ENCODE data around the gene IVD. TPM values are rescaled to one million over a fixed set of nuclear protein-coding genes. Genes with fewer than 3 reads are reported as not detected.

The IVD gene
- total RNA-seq, 1 experiment from 2014 or later, result 51.8 TPM

DNA sequence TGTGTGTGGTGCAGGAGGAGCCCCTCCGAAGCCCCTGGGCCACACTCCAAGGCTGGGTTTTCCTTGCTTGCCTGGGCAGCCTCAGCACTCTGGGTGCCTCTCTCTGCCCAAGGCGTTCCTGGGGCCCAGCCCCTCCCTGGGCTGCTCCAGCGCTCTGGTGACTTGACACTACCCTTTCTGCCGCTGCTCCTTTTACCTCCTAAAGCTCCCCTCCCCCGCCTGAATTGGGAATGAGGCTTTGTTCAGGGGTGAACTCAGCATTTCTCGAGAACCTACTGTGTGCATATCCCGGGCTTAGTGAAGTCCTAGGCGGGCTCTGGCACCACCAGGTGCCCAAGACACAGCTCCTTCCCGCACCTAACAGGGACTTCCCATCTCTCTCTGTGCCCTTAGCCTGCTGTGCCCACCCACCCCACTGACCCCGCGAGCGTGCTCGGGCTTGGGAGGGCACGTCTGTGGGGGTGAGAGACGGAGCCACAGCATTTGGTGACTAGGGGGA is 33.9 kb downstream of the IVD start:
- Histone ChIP-seq H3K4me1 (ENCODE audit: insufficient read depth, low read length, poor library complexity, severe bottlenecking) (peaks cover 32% of the 10 kb centered on the region), H3K27ac (ENCODE audit: low read depth, low read length, poor library complexity, severe bottlenecking) (peak overlapping the region; percentile 38), H3K27me3 (replicated peaks; ENCODE audit: insufficient read depth, low read depth, low read length, poor library complexity) (no peaks in the 10 kb centered on the region), H3K36me3 (ENCODE audit: insufficient read depth, low read length, poor library complexity, severe bottlenecking) (no peaks in the 10 kb centered on the region), H3K9me3 (ENCODE audit: low read depth, low read length, poor library complexity, severe bottlenecking) (no peaks in the 10 kb centered on the region), H3K4me3 (ENCODE audit: low read depth, low read length, poor library complexity, severe bottlenecking) (peak overlapping the region; percentile 89)
- no TSS peak for BruUV-seq (replicated peaks)
- ChIA-PET CTCF (interaction anchor here (1.0 kb wide), 1 partner anchor 62 kb away, joined by 3 read pairs; no protein-coding TSS in a partner anchor), POLR2A (ENCODE audit: low non-redundant PET) (no interaction called here)
- intact Hi-C loops (cut with micrococcal nuclease; ENCODE audit: unreplicated experiment), result no loop called here
- peak; percentile 46 for DNase-seq (ENCODE audit: low spot score)
- TF ChIP-seq EZH2 (IDR thresholded peaks at IDR 0.05; ENCODE audit: borderline replicate concordance, low read depth, low read length, poor library complexity, severe bottlenecking), result no peak
- TF ChIP-seq, protein P1, sequence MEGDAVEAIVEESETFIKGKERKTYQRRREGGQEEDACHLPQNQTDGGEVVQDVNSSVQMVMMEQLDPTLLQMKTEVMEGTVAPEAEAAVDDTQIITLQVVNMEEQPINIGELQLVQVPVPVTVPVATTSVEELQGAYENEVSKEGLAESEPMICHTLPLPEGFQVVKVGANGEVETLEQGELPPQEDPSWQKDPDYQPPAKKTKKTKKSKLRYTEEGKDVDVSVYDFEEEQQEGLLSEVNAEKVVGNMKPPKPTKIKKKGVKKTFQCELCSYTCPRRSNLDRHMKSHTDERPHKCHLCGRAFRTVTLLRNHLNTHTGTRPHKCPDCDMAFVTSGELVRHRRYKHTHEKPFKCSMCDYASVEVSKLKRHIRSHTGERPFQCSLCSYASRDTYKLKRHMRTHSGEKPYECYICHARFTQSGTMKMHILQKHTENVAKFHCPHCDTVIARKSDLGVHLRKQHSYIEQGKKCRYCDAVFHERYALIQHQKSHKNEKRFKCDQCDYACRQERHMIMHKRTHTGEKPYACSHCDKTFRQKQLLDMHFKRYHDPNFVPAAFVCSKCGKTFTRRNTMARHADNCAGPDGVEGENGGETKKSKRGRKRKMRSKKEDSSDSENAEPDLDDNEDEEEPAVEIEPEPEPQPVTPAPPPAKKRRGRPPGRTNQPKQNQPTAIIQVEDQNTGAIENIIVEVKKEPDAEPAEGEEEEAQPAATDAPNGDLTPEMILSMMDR (conservative IDR thresholded peaks at IDR 0.05; ENCODE audit: low read depth, low read length), result no peak

DNA sequence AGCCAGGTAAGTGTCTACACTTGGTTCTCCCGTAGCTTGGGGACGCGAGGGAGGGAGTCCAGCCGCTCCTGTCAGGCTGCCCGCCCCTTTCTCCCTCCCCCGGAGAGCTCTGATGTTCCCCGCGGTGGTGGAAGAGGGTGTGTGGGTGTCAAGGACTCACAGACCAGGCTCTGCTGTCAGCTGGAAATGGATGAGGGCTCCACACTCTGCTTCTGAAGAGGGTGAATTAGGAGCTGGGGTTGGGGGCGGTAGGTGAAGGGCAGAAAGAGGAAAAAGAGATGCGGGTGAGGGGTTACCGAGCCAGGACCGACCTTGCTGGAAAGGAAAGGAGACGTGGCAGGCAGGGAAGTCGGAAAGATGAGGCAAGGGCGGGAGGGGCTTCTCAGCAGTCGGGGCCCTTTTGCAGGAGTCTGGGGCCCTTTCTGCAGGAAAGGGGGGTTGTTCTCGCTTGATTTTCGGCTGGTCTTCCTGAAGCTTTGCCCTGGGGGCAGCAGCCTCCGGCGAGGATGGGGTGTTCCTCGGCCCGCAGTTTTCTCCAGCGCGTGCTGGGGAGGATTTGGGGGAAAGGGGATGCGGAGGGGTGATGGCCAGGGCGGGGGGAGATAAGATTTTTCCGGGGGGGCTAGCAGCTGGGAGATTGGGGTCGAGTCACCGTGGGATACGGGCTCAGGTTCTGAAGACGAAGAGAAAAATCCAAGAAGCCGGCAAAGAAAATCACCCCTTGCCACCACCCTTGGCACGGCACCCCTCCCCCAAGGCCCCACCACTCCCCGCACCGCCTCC is 34.6 kb downstream of the IVD start:
- H3K4me1 ChIP-seq (ENCODE audit: insufficient read depth, low read length, poor library complexity, severe bottlenecking), result peaks cover 34% of the 10 kb centered on the region
- intact Hi-C loops (cut with micrococcal nuclease; ENCODE audit: unreplicated experiment), result no loop called here
- CTCF ChIA-PET, result interaction anchor here (1.0 kb wide), 2 partner anchors 19 to 61 kb away, joined by 3 read pairs; no protein-coding TSS in a partner anchor
- DNase-seq (ENCODE audit: low spot score), result peak; percentile 39
- H3K36me3 ChIP-seq (ENCODE audit: insufficient read depth, low read length, poor library complexity, severe bottlenecking), result no peaks in the 10 kb centered on the region
- H3K4me3 ChIP-seq (ENCODE audit: low read depth, low read length, poor library complexity, severe bottlenecking), result peak overlapping the region; percentile 89
- POLR2A ChIA-PET (ENCODE audit: low non-redundant PET), result no interaction called here
- no TSS peak for BruUV-seq (replicated peaks)
- H3K9me3 ChIP-seq (ENCODE audit: low read depth, low read length, poor library complexity, severe bottlenecking), result no peaks in the 10 kb centered on the region
- H3K27me3 ChIP-seq (replicated peaks; ENCODE audit: insufficient read depth, low read depth, low read length, poor library complexity), result no peaks in the 10 kb centered on the region
- H3K27ac ChIP-seq (ENCODE audit: low read depth, low read length, poor library complexity, severe bottlenecking), result peak overlapping the region; percentile 38
- TF ChIP-seq, protein P1 (conservative IDR thresholded peaks at IDR 0.05; ENCODE audit: low read depth, low read length), result no peak
- no peak for TF ChIP-seq EZH2 (IDR thresholded peaks at IDR 0.05; ENCODE audit: borderline replicate concordance, low read depth, low read length, poor library complexity, severe bottlenecking)

DNA sequence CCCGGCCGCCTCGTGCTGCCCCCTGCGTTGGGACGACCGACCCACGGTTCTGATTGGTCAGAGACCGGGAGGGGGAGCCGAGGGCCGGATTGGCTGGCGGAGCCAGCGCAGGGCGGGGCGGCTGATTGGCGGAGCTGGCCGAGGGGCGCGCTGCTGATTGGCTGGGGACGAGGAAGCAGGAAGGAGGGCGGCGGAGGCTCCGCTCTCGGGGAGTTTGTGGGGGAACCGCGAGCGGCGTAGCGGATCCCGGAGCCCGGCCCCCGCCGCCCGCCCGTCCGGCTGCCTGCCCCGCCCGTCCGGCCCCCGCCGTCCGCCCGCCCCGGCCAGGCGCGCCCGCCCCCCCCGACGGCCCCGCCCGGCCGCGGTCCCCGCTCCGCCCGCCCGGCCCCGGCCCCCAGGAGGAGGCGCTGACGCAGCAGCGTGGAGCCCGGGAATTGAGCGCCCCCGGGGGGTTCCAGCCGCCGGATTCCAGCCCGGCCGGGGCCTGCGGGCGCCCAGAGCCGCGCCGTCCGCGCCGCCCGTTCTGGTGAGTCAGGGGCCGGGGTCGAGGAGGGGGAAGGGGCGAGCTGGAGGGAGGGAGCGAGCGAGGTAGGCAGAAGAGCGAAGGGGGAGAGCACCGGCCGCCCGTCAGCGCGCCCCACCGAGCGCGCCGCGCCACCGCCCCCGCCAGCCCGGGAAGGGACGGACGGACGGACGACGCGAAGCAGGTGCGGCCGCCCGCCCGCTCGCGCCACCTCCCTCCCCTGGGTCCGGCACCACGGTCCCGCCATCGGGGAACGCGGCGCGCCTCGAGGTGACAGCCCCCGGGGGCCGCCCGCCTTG is 35.4 kb downstream of the IVD start, which contains the start of gene BAHD1:
Gene BAHD1 (plus strand): TSS at position 211 of the 822 bp plus-strand sequence. CDS start 17,512 bp downstream, outside the sequence.
- Histone ChIP-seq H3K27me3 (replicated peaks; ENCODE audit: insufficient read depth, low read depth, low read length, poor library complexity) (no peaks in the 10 kb centered on the region), H3K4me3 (ENCODE audit: low read depth, low read length, poor library complexity, severe bottlenecking) (peak within 1 kb of the TSS; percentile 89), H3K4me1 (ENCODE audit: insufficient read depth, low read length, poor library complexity, severe bottlenecking) (peaks cover 31% of the 10 kb centered on the region), H3K36me3 (ENCODE audit: insufficient read depth, low read length, poor library complexity, severe bottlenecking) (no peaks in the 10 kb centered on the region), H3K27ac (ENCODE audit: low read depth, low read length, poor library complexity, severe bottlenecking) (peak within 1 kb of the TSS; percentile 77), H3K9me3 (ENCODE audit: low read depth, low read length, poor library complexity, severe bottlenecking) (no peaks in the 10 kb centered on the region)
- ChIA-PET POLR2A (ENCODE audit: low non-redundant PET) (interaction anchor here (0.5 kb wide), 1 partner anchor 349 kb away, joined by 4 read pairs; no protein-coding TSS in a partner anchor), CTCF (interaction anchor here (1.0 kb wide), 2 partner anchors 19 to 60 kb away, joined by 3 read pairs; no protein-coding TSS in a partner anchor)
- intact Hi-C loops (cut with micrococcal nuclease; ENCODE audit: unreplicated experiment), result no loop called here
- TF ChIP-seq EZH2 (IDR thresholded peaks at IDR 0.05; ENCODE audit: borderline replicate concordance, low read depth, low read length, poor library complexity, severe bottlenecking), result no peak
- TF ChIP-seq, protein P1 (conservative IDR thresholded peaks at IDR 0.05; ENCODE audit: low read depth, low read length), result peak; percentile 15
- BruUV-seq (replicated peaks), result no TSS peak
- peak; percentile 98 for DNase-seq (ENCODE audit: low spot score)
